Lower leg skin (tissue), 3 donors: ENCODE measurements around the gene MYBPC1.

Experiments used
- CTCF ChIP-seq, 3 donors: fragments of 450-650 bp; IDR thresholded peaks; one replicate each; pipeline ENCODE4 v1.5.1; 2016; ENCODE audit warnings: antibody characterized with exemption in 3 of 3, mild to moderate bottlenecking in 3 of 3, moderate library complexity in 2 of 3
- POLR2A ChIP-seq, 2 donors: fragments of 450-650 bp; IDR thresholded peaks; one replicate each; pipeline ENCODE4 v1.6.1; 2016 to 2017; ENCODE audit warnings: antibody characterized with exemption in 2 of 2, mild to moderate bottlenecking in 1 of 2, moderate library complexity in 1 of 2

DNA sequence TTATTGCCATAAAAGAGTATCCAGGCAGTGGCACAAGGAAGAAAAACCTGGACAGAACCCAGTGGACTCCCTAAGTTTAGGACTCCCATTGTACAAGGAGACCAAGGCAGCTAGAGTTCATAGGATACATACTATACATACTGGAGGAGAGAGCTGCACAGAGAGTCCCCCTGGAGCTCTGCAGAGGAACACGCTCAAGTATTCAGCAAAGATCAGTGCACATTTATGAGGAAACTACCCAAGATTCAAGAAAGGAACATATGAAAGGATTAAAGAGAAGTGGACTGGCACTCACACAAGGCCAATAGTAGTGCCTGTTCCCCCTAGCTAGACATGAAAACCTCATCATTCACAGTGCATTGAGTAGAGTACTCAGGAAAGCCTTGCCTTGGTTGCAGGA lies 59.7 kb downstream of the MYBPC1 start:
- TF ChIP-seq CTCF (IDR thresholded peaks at IDR 0.05) (no peak), POLR2A (IDR thresholded peaks at IDR 0.05) (no peak)
